KMS-11 (cell line): Measurements from ENCODE around the gene TMEM154.

Experiments used
- H2AFZ ChIP-seq: fragments of 200-600 bp; sonication (generic); 2 replicates; pipeline ENCODE4 v1.6.1; 2016; ENCODE audit warnings: antibody characterized with exemption, mixed run types, low read depth
- H3K27ac ChIP-seq: fragments of 200-600 bp; sonication (generic); 2 replicates; pipeline ENCODE4 v1.6.1; 2016; ENCODE audit warnings: mild to moderate bottlenecking, mixed run types
- H3K27me3 ChIP-seq: fragments of 200-600 bp; sonication (generic); 2 replicates; pipeline ENCODE4 v1.6.1; 2017; ENCODE audit warnings: mild to moderate bottlenecking, low read depth, mixed run types, moderate library complexity; ENCODE audit not compliant: insufficient read depth
- H3K36me3 ChIP-seq: fragments of 200-600 bp; sonication (generic); 2 replicates; pipeline ENCODE4 v1.6.1; 2017; ENCODE audit warnings: mild to moderate bottlenecking, mixed run types; ENCODE audit not compliant: insufficient read depth
- H3K4me1 ChIP-seq: fragments of 200-600 bp; sonication (generic); 2 replicates; pipeline ENCODE4 v1.6.1; 2016; ENCODE audit warnings: mild to moderate bottlenecking, low read depth, mixed run types; ENCODE audit not compliant: poor library complexity, severe bottlenecking
- H3K4me2 ChIP-seq: fragments of 200-600 bp; sonication (generic); 2 replicates; pipeline ENCODE4 v1.7.0; 2016; ENCODE audit warnings: mild to moderate bottlenecking, mixed run types
- H3K4me3 ChIP-seq: fragments of 200-600 bp; sonication (generic); IDR thresholded peaks from 2 replicates; pipeline ENCODE4 v1.6.1; 2017; ENCODE audit warnings: low read depth, low read length, mixed read lengths; ENCODE audit not compliant: insufficient read depth
- H3K79me2 ChIP-seq: fragments of 200-600 bp; sonication (generic); 2 replicates; pipeline ENCODE4 v1.6.1; 2016; ENCODE audit warnings: low read depth, mixed run types; ENCODE audit not compliant: insufficient read depth
- H3K9ac ChIP-seq: fragments of 200-600 bp; sonication (generic); 2 replicates; pipeline ENCODE4 v1.6.1; 2016; ENCODE audit warnings: mild to moderate bottlenecking, mixed run types
- H4K20me1 ChIP-seq: fragments of 200-600 bp; sonication (generic); 2 replicates; pipeline ENCODE4 v1.6.1; 2016; ENCODE audit warnings: mild to moderate bottlenecking, mixed run types; ENCODE audit not compliant: insufficient read depth
- TF ChIP-seq, protein P1 (sequence below): fragments of 200-600 bp; sonication (generic); conservative IDR thresholded peaks from 2 replicates; pipeline ENCODE4 v1.6.1; 2017; ENCODE audit warnings: low read depth, mild to moderate bottlenecking, antibody characterized with exemption, low read length, moderate library complexity, mixed read lengths

Gene TMEM154

DNA sequence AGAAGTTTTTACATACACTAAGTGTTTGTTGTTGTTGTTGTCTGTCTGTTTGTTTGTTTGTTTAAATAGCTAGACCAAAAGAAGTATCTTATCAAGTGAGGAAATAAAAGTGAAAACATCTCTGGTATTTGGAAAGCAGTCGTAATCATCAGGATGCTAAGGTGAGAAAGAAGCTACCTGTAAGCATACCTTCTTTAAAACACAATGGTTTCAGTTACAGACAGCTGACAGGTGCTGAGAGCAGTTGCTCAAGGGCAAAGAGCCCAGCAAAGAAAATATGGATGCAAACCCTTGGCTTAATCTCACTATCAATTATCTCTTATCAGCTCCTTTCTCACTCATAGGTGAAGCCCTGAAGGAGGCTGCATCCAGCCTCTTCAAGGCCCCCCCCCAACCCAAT is 101.1 kb downstream of the TMEM154 start:
- no peak overlapping the region for H3K4me2 ChIP-seq

DNA sequence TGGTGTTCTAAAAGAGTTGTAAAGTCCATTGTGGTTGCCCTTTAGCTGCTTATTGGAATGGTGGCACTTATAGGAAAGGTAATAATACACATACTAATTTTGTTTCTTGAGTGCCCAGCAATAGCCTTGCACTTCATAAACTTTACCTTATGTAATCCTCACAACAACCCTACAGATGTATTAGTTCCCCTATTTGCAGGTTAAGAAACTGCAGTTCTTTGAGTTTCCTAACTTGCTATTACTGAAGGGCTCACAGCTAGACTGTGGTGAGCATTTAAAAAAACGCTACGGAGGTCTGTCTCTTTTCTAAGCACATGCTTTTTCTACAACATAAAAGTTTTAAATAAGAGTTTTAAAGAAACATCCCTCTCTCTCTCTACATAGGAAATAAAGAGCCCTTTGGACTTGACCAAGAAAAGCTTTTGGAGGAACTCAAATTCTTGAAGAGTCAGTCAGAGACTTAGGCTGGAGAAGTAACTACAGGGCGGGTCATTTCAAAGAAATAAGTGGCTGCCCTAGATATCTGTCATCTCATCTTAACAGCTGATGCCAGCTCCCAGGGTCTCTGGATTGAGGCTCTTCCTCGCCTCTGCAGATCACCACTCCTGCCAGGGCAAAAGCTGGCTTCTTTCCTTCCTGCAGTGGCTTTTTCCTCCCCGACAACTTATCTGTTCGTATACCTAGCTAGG is 101.9 kb downstream of the TMEM154 start:
- no peaks in the 10 kb centered on the region for H3K79me2 ChIP-seq

More for the DNA sequence above, 101.1 kb downstream of the TMEM154 start:
- no peak overlapping the region for H2AFZ ChIP-seq
- no peak overlapping the region for H3K27ac ChIP-seq
- H3K9ac ChIP-seq: no peak overlapping the region
- no peaks in the 10 kb centered on the region for H3K4me1 ChIP-seq
- H3K36me3 ChIP-seq: no peaks in the 10 kb centered on the region
- no peaks in the 10 kb centered on the region for H4K20me1 ChIP-seq
- H3K27me3 ChIP-seq: no peaks in the 10 kb centered on the region
- TF ChIP-seq, protein P1, sequence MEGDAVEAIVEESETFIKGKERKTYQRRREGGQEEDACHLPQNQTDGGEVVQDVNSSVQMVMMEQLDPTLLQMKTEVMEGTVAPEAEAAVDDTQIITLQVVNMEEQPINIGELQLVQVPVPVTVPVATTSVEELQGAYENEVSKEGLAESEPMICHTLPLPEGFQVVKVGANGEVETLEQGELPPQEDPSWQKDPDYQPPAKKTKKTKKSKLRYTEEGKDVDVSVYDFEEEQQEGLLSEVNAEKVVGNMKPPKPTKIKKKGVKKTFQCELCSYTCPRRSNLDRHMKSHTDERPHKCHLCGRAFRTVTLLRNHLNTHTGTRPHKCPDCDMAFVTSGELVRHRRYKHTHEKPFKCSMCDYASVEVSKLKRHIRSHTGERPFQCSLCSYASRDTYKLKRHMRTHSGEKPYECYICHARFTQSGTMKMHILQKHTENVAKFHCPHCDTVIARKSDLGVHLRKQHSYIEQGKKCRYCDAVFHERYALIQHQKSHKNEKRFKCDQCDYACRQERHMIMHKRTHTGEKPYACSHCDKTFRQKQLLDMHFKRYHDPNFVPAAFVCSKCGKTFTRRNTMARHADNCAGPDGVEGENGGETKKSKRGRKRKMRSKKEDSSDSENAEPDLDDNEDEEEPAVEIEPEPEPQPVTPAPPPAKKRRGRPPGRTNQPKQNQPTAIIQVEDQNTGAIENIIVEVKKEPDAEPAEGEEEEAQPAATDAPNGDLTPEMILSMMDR: no peak
- no peaks in the 10 kb centered on the region for H3K79me2 ChIP-seq
- no peak overlapping the region for H3K4me3 ChIP-seq

DNA sequence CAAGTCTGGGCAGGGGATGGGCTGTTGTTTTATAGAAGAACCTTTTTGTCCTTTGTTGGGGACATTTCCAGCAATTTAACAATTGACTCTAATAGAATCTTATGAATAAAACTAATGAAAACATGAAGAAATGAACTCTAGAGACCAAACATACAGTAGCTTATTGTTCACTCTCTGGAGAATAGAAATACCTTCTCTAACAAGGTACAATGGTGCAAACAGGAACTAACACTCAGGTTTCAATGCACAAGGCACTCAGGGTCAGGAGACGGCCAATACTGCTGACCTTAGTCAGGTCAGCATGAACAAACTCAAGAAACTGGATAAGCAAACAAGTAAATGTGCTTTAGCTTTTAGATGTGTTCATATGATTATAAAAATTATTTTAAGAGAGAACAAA is 104.3 kb downstream of the TMEM154 start:
- no peak overlapping the region for H3K4me3 ChIP-seq
- TF ChIP-seq, protein P1: no peak
- H3K79me2 ChIP-seq: no peaks in the 10 kb centered on the region
- H3K27me3 ChIP-seq: no peaks in the 10 kb centered on the region
- H4K20me1 ChIP-seq: no peaks in the 10 kb centered on the region
- no peak overlapping the region for H3K4me2 ChIP-seq
- H2AFZ ChIP-seq: no peak overlapping the region
- no peak overlapping the region for H3K27ac ChIP-seq
- no peaks in the 10 kb centered on the region for H3K36me3 ChIP-seq
- no peak overlapping the region for H3K9ac ChIP-seq
- H3K4me1 ChIP-seq: no peaks in the 10 kb centered on the region

More for the DNA sequence above, 101.9 kb downstream of the TMEM154 start:
- Histone ChIP-seq H3K36me3 (no peaks in the 10 kb centered on the region), H4K20me1 (no peaks in the 10 kb centered on the region), H3K4me3 (no peak overlapping the region), H3K4me1 (no peaks in the 10 kb centered on the region), H3K9ac (no peak overlapping the region), H3K4me2 (no peak overlapping the region), H2AFZ (no peak overlapping the region), H3K27ac (no peak overlapping the region), H3K27me3 (no peaks in the 10 kb centered on the region)
- TF ChIP-seq, protein P1: no peak

DNA sequence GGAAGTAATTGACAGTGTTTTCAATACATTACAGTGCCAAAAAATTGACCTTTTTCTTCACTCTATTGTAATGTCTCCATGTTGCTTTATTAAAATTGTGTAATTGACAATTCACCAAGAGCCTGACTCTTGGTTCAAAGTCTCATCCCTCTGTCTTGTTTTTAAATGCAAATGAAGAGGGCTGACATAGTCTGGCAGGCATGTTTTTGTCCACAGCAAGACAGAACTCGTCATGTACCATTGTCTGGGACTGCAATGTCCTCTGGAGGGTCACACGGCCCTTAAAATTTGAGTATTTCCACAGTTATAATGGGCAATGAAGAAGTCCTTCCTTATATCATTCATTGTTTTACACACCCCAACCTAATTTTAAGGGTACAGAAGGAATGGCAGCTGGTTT is 105.9 kb downstream of the TMEM154 start:
- no peak overlapping the region for H3K9ac ChIP-seq
- H3K4me1 ChIP-seq: no peaks in the 10 kb centered on the region
- no peak overlapping the region for H3K4me2 ChIP-seq
- H3K36me3 ChIP-seq: no peaks in the 10 kb centered on the region
- H3K4me3 ChIP-seq: no peak overlapping the region
- H3K27ac ChIP-seq: no peak overlapping the region
- H3K79me2 ChIP-seq: no peaks in the 10 kb centered on the region
- no peaks in the 10 kb centered on the region for H3K27me3 ChIP-seq
- H2AFZ ChIP-seq: no peak overlapping the region
- H4K20me1 ChIP-seq: no peaks in the 10 kb centered on the region
- TF ChIP-seq, protein P1: no peak
